ENCODE results near the gene SLX1A. TPM values are rescaled to one million over a fixed set of nuclear protein-coding genes. Genes with fewer than 3 reads are reported as not detected.
"Not testable (repeated sequence)": the region's sequence is repeated elsewhere in the genome, so short reads cannot be mapped to it uniquely, and the experiment has no call there.

Gene SLX1A
- 31.4 and 35.7 TPM in 2 replicates for total RNA-seq (2014; rRNA removed; shearing (Covaris generic))
- polyA plus RNA-seq (2014; cell fraction: nucleus; rRNA removed) = 98.0 and 139 TPM in 2 replicates

- DNase-seq (ENCODE audit: extremely low read depth, low read depth) = not testable (repeated sequence)
These were observed at the start of gene SLX1A, which contains the start of gene BOLA2B for GRCh38 chr16:30193615-30194014. TSS of gene SLX1A (plus strand) at chr16:30193875. CDS start at chr16:30194085, 210 bp downstream. TSS of gene BOLA2B (minus strand) at chr16:30193666. CDS start at chr16:30193595, 71 bp downstream.

DNA sequence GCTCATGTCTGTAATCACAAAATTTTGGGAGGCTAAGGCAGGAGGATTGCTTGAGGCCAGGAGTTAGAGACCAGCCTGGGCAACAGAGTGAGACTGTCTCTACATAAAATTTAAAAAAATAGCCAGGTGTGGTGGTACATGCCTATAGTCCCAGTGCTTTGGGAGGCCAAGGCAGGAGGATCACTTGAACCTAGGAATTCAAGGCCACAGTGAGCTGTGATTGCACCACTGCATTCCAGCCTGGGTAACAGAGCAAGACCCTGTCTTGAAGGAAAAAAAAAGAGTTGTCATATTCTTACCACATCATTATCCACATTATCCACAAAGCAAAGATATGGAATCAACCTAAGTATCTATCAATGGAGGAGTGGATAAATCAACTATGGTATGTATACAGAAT is 49.7 kb upstream of the SLX1A start:
- no peak for DNase-seq (ENCODE audit: extremely low read depth, low read depth)

GRCh38 chr16:30144917-30145316 is 48.8 kb upstream of the SLX1A start:
- no peak for DNase-seq (ENCODE audit: extremely low read depth, low read depth)

DNA sequence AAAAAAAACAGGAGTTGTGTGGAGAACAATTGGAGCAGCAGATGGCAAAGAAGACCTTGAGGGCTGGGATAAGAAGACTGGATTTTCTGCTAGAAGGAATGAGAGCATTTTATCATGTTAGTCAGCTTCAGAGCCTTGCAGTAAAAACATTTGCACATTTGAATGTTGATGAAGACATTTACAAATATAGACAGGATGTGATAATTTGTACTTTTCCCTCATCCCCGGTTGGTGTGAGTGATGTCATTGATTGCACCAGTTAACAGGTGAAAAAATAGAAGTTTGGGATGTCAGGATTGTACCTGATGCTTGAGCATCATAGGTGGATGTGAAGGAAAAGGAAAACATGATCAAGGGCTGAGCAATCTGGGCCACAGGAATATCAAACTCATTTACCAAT is 48.0 kb upstream of the SLX1A start:
- DNase-seq (ENCODE audit: extremely low read depth, low read depth) = no peak

DNA sequence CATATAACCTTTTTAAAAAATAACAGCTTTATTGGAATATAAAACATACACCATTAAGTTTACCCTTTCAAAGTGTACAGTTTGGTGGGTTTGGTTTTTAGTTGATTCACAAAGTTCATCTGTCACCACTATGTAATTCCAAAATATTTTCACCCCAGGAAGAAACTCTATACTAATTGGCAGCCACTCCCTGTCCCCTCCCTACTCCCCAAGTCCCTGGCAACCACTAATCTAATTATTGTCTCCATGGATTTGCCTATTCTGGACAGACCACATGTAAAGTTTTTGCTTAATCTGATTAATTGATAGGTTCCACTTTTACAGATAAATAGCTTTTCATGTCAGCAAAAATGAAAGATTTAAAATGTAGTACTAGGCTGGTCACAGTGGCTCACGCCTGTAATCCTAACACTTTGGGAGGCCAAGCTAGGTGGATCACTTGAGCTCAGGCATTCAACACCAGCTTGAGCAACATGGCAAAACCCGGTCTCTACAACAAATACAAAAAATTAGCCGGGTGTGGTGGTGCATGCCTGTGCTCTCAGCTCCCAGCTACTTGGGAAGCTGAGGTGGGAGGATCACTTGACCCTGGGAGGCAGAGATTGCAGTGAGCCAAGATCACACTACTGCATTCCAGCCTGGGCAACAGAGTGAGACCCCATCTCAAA is 45.7 kb upstream of the SLX1A start:
- DNase-seq (ENCODE audit: extremely low read depth, low read depth) = no peak

GRCh38 chr16:30149250-30149930 is 44.3 kb upstream of the SLX1A start:
- no peak for DNase-seq (ENCODE audit: extremely low read depth, low read depth)

DNA sequence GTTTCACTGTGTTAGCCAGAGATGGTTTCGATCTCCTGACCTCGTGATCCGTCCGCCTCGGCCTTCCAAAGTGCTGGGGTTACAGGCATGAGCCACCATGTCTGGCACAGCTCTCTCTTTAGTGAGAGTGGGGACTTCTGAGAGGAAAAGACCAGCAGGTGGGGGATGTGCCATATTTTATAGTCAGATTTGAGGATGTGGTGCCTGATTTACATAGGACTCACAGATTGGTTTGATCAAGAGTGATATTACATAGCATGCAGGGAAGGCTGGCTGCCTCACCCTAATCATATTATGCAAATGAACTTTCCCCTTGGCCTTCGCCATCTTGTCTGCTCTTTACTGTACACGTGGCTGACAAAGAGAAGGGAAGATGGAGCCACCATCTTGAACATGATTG is 42.6 kb upstream of the SLX1A start:
- DNase-seq (ENCODE audit: extremely low read depth, low read depth) = no peak

- no peak for DNase-seq (ENCODE audit: extremely low read depth, low read depth)
These were observed 41.2 kb upstream of the SLX1A start for GRCh38 chr16:30152517-30152916.

DNA sequence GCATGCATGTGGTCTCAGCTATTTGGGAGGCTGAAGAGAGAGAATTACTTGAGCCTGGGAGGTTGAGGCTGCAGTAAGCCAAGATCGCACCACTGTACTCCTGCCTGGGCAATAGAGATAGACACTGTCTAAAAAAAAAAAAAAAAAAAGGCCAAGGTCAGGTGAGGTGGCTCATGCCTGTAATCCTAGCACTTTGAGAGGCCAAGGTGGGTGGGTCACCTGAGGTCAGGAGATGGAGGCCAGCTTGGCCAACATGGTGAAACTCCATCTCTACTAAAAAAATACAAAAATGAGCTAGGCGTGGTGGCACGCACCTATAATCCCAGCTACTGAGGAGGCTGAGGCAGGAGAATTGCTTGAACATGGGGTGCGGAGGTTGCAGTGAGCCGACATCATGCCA is 38.5 kb upstream of the SLX1A start:
- no peak for DNase-seq (ENCODE audit: extremely low read depth, low read depth)

GRCh38 chr16:30157214-30157613 is 36.5 kb upstream of the SLX1A start:
- DNase-seq (ENCODE audit: extremely low read depth, low read depth) = no peak

- no peak for DNase-seq (ENCODE audit: extremely low read depth, low read depth)
These were observed 30.1 kb upstream of the SLX1A start for GRCh38 chr16:30163538-30163937.

GRCh38 chr16:30166202-30166902 is 27.3 kb upstream of the SLX1A start:
- no peak for DNase-seq (ENCODE audit: extremely low read depth, low read depth)

DNA sequence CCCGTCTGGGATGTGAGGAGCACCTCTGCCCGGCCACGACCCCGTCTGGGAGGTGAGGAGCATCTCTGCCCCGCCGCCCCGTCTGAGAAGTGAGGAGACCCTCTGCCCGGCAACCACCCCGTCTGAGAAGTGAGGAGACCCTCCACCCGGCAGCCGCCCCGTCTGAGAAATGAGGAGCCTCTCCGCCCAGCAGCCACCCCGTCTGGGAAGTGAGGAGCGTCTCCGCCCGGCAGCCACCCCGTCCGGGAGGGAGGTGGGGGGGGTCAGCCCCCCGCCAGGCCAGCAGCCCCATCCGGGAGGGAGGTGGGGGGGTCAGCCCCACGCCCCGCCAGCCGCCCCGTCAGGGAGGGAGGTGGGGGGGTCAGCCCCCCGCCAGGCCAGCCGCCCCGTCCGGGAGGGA is 24.9 kb upstream of the SLX1A start:
- DNase-seq (ENCODE audit: extremely low read depth, low read depth) = not testable (repeated sequence)

DNA sequence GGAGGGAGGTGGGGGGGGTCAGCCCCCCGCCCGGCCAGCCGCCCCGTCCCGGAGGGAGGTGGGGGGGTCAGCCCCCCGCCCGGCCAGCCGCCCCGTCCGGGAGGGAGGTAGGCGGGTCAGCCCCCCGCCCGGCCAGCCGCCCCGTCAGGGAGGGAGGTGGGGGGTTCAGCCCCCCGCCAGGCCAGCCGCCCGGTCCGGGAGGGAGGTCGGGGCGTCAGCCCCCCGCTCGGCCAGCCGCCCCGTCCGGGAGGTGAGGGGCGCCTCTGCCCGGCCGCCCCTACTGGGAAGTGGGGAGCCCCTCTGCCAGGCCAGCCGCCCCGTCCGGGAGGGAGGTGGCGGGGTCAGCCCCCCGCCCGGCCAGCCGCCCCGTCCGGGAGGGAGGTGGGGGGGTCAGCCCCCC is 24.3 kb upstream of the SLX1A start:
- not testable (repeated sequence) for DNase-seq (ENCODE audit: extremely low read depth, low read depth)

DNA sequence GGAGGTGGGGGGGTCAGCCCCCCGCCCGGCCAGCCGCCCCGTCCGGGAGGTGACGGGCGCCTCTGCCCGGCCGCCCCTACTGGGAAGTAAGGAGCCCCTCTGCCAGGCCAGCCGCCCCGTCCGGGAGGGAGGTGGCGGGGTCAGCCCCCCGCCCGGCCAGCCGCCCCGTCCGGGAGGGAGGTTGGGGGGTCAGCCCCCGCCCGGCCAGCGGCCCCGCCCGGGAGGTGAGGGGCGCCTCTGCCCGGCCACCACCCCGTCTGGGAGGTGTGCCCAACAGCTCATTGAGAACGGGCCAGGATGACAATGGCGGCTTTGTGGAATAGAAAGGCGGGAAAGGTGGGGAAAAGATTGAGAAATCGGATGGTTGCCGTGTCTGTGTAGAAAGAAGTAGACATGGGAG is 23.5 kb upstream of the SLX1A start:
- DNase-seq (ENCODE audit: extremely low read depth, low read depth) = not testable (repeated sequence)

- no peak for DNase-seq (ENCODE audit: extremely low read depth, low read depth)
These were observed 20.6 kb upstream of the SLX1A start for GRCh38 chr16:30173054-30173453.

DNA sequence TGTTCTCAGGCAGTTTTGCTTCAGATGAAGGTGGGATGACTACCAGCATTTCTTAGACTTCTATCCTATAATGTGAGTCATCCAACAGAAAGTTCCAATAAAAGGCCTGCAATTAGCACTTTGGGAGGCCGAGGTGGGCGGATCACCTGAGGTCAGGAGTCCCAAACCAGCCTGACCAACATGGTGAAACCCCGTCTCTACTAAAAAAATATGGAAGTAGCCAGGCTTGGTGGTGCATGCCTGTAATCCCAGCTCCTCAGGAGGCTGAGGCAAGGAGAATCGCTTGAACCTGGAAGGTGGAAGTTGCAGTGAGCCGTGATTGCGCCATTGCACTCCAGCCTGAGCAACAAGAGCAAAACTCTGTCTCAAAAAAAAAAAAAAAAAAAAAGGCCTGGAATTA is 16.8 kb upstream of the SLX1A start:
- not testable (repeated sequence) for DNase-seq (ENCODE audit: extremely low read depth, low read depth)

DNA sequence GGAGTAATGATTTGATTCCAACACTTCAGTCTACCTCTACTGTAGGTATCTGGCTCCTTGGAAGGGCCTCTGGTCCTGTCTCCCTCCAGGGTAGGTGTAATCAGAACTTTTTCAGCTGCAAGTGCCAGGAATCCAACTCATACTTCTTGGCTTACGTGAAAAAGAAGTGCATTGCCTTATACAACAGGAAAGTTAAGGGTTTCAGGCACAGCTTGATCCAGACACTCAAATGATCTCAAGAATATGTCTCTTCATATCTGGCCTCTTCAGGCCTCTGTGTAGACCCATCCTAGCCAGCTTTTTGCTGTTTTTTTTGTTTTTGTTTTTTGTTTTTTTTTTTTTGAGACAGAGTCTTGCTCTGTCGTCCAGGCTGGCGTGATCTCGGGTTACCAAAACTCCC is 14.5 kb upstream of the SLX1A start:
- DNase-seq (ENCODE audit: extremely low read depth, low read depth) = no peak

DNA sequence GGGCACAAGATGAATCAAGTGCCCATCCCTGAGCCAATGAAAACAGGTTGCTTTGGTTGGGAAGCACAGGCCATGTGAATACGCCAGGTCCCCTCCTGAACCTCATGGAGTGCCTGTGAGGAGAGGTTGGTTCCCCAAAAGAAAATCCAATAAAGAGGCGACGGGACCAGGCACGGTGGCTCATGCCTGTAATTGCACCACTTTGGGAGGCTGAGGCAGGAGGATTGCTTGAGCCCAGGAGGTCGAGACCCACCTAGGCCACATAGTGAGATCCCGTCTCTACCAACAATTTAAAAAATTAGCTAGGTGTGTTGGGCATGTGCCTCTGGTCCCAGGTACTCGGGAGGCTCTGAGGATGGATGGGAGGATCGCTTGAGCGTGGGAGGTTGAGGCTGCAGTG is 13.7 kb upstream of the SLX1A start:
- no peak for DNase-seq (ENCODE audit: extremely low read depth, low read depth)

- DNase-seq (ENCODE audit: extremely low read depth, low read depth) = no peak
These were observed 12.9 kb upstream of the SLX1A start for GRCh38 chr16:30180741-30181140.

GRCh38 chr16:30183233-30184095 is 10.2 kb upstream of the SLX1A start, which contains the start of gene CORO1A:
TSS of gene CORO1A (plus strand) at chr16:30183602. CDS start at chr16:30185210, 1,608 bp downstream.
- peak; percentile 67 for DNase-seq (ENCODE audit: extremely low read depth, low read depth)

Data from NCI-H460 (cell line).